HK-2 (cell line): ENCODE measurements around the gene PLCH1.

ENCODE experiments used
- DNase-seq: peaks from one replicate; pipeline ENCODE4 v3.0.0-alpha.2; 2018; ENCODE audit not compliant: unreplicated experiment

The PLCH1 gene

DNA sequence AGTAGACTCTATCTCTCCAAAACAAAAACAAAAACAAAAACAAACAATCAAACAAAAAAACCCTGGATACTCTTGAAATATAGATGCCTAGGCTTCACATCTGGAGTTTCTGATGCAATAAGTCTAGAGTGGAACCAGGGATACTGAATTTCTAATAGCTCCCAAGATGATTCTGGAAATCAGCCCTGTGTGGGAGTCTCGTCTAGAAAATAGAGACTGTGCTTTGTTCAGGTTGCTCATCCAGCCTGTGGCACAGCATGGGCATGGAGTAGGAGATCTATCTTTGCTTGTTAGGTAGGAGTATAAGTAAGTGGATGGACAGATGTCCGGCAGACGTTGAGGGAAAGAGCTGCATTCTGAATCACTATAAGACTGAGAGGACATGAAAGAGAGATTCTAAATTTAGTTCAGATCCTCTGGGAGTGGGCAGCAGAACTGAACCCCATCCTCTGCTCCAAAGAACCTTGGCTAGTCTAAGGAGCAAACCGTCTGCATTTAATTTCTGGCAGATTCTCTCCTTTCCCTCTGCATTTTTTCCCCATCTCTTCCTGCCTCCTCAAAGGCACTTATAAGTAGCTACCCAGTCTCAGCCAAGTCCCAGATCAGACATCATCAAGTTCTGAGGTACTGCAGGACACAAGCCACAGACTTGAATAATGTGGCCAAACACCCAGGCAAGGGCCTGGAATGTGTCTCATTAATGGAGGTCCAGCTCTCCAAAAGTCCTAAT is 358.8 kb downstream of the PLCH1 start:
- no peak for DNase-seq

DNA sequence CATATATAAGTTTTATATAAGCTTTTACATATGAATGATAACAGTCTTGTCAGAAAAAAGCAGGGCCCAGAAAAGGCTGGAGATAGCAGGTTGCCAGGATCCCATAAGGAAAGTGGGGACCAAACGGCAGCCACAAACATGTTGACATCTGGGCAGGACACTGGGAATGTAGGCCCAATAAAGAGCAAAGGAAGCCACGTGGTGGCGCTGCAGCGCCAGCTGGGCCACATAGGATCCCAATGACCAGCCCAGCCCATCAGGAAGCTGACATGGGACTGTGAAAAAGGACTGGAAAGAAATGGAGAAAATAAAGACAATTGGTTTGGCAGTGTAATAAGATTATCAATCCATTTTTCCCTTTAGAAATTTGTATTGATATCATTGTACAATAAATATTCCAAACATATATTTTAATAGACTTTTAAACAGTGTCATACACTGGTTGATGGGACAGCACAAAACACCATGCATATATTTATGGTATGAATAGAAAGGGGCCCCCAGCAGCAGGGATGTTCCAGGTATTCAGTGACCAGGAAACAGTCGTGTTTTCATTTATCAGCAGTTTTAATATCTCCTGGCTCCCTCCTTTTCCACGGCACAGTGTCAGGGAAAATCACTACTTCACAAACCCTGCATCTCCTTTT is 362.4 kb downstream of the PLCH1 start:
- peak; percentile 79 for DNase-seq

DNA sequence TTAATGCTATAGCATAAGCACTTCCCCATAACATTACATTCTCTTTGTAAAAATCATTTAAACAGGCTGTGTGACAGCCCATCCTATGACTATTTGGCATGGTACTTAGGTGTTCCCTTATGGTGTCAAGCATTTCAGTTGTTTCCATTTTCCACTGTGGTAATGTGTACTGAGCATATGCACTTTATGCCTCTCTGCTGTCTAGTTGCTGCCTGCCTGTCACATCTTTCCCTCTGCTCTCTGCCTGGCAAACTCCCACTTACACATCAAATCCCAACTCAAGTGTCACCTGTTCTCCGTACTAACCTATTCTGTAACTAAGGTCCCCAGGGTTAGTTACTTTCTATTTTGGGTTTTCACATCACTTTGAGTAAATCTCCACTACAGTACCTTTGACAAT is 367.0 kb downstream of the PLCH1 start:
- no peak for DNase-seq

DNA sequence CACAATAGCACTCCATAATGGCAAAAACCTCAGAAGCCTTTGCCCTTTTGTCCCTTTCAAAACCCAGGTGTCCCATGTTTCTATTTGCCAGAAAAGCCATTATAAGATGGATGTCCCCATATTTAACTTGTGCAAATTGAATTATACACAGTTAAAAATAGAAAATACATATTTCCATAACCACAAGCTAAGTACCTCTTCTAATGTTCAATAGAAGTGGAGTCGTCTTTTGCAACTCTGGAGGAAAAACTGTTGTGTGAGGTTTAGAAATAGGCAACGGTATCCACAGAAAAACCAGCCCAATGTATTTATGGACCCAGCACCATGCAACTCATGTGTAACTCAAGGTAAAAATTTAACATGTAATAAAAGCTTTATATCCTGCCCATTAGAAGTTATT is 367.8 kb downstream of the PLCH1 start:
- no peak for DNase-seq

DNA sequence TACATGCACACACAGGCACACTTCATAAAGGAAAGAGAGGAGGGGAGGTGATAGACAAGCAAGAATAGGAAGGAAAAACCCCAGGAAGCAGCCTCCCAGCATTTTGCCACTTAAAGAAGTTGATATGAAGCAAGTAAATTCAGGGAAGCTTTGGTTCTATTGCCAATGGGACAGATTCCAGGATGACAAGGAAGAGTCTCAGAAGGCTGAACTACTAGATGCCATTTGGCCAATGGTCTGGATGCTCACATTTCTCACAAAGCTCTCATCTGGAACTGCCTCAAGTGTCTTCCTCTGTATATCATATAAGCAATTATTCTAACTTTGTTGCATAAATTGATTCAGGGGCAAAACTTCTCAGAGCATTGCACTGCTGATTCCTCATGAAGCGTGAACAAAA is 372.6 kb downstream of the PLCH1 start:
- DNase-seq: no peak

DNA sequence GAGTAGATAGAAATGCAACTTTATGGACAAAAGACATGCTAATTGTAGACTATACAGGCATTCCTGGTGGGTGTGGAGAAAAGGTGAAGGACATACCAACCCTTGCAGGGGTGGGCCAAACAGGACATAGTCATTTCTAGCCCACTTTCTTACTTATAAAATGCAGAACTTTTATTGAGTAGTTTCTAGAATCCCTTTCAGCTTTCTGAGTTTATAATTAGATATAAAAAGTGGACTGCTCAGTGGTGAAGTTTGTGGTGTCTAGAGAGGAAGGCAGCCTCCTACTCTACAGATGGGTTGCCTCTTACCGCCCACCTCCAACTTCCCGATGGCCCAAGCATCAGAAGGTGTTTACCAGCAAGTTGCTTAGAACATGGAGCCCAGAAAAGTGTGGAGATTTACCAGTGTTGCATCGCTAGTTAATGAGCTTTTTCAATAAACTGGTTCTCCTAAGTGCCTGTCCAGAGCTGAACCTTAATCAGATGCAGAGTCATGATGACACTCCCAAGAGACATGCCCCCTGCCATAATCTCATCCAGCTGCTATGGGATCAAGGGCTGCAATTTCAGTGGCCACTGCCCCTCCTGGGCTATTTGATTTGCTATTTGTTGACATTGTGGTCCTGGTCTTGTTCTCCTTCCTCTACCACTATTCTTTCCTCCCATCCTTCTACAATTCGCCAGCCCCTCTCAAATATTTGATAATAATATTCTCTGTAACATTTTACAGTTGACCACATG is 373.9 kb downstream of the PLCH1 start:
- no peak for DNase-seq

DNA sequence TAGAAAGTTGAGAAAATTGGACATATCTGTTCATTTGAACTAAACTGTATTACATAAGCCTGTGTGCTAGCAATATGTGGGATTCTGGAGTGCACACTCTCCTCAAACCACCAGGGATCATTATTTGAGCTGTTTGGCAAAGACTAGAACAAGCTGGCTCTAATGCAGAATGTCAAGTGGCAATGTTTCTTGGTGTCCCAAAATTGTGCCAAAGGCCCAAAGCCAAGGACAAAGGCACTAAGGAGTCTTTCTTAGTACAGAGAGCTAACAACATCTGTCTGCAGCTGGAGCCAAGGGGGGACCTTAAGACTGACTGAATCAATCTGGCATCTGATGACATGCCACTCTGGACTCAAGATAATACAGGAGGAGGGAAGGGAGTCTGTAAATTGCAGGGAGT is 374.7 kb downstream of the PLCH1 start:
- DNase-seq: no peak

DNA sequence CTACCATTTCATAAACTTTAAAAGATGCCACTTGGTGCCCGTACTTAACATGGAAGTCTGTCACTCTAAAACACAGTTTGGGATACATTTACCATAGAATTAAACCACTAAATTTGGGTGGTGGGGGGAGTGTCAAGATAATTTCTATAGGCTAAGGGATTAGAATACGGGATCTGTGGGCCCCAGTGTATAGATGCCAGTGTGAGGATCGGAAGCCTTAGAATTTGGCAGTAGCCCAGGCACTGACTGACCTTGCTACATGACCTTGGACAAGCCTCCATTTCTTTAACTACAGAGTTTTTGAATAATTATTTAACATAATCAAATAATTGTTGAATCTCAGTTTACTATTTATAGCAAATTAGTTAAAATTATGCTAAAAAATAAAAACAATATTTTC is 375.1 kb downstream of the PLCH1 start:
- no peak for DNase-seq

DNA sequence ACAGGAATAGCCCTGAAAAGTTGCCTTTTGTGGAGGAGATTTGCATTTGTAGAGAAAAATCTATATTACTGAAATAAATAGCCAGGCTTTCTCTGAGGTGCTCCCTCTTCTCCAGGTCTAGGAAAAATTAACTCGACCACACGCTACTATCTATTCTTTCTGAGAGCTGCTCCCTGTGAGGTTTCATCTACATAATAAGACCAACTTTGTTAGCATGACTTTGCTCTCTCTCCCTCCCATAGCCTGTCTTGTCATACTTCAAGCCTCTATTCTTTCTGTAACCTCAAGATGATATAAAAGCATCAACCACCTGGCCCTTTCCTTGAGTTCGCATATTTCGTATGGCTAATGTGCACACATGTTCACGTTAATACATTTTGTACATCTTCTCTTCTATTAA is 375.6 kb downstream of the PLCH1 start:
- no peak for DNase-seq

DNA sequence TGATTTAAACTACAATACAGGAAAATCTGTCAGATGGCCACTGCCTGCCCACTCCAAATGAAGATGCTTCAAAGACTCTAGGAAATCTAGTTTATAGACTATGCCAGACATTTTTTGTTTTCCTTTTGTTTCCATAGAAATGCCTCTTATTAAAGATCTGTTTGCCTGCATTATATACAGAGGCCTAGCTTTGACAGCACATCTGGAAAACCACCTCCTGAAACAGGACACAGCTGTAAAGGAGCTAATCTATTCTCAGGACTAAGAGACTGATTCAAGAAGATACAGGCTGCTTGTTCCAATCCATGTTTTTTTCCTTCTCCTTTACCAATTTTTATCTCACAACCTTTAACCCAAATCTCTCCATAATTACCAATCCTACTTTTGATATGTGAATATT is 376.1 kb downstream of the PLCH1 start:
- no peak for DNase-seq

DNA sequence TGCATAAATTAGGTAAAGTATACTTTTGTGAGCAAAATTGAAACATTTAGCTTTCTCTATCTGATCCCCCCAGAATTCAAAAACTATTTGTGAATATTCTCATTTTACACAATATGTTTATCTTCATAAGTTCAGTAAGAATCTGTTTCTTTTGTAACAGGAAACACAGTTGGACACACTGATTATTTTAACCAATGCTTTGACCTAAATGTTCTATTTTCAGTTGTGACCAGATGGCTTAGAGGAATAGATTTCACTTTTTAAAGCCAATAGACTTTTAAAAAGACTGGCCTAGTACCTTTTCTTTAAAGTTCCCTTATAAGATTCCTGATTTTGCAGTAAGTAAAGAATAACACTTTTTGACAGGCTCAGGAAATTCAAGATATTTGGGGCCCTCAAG is 377.4 kb downstream of the PLCH1 start:
- no peak for DNase-seq

DNA sequence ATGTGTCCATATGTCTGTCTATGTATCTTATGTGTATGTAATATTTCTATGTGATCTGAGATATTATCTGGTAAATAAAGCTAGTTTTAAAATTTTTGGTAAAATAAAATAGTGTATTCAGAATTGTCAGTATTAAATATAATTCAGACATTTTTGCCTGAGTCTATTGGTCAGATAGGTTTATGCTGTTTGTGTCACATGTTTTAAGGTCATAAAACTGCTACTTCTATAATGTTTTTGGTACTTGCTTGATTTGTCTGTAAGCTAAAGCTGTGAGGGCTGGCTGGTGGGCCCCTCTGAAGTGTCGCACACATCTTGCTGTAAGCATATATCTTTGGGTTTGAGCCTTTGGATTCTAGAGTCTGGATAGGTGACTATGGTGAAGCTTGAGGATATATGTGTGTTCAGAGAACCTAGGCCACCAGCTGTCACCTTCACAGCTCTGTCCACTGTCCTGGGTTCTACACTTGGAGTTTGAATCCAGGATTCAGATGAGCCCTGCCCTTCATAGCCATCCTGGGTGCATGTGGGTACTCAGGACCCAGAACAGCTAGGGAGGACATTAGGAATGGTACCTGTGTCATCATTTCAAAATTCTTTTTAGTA is 379.6 kb downstream of the PLCH1 start:
- no peak for DNase-seq

DNA sequence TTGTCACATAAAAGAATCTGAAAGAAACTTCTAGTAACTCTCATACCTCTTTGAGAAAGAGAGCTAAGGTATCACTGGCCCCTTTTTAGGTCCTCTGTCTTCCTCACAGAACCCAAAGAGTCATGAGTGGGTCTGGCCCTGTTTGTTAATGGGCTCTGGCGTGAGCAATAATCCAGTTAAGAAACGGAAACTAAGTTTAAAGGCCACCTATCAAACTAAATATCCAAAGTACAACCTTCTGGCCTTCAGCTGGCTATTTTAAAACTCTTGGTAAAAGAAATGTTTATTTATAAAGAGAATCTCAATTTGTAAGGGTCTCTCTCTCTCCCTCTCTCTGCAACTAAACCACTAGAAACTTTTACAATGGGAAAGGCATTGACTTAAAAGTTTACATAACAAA is 380.4 kb downstream of the PLCH1 start:
- no peak for DNase-seq

DNA sequence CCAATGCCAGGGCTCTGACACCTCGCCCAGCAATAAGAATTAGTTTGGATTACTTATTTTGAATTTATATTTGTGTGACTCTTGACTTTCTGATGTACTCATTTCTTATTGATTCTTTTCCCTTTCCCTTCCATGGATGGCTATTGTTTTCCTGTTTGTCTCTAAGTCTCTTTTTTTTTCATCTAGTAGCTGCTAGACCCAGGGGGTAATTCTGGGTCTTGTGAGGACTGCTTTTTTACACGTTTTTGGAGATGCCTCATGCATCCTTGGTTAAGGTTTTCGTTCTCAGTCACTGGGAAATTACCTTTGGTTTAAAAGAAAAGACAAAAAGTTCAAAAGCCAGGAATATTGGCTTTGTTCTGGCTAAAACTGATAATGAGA is 381.2 kb downstream of the PLCH1 start:
- no peak for DNase-seq

DNA sequence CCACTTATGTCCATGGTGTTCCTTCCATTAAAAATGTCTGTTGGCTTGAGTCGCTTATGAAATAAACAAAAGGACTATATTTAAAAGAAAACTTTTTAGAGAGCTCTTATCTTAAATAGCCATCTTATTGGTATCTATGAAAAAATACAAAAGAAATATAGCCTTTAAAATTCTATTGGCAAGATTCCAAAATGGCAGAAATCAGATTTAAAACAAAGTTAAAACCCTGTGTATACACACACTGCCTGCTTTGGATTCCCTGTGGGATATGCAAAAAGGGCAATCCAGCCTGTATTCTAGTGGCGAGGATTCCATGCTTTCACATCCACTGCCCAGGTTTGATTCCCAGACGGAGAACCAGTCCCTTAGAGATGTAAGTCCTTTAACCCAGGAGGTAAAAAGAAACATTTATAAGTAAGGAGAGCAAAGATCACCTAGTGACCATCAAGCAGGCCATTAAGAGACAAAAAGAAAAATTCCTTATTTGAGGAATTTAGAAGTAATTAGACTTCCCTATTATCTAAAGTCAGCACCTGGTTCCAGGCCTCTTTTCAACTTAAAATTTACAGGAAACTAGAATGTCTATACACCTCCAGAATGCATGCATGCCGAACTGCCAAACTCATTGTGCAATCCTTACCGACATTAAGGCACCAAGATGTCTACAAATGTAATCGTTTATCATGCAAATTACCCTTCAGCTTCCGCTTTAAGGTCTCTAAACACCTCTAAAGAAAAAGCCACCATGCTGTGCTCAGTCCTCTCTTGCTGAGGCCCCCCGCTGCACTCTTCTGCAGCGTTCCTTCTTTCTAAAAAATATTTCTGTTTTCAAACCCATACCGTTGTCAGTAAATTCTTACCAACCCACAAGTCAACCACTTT is 381.8 kb downstream of the PLCH1 start:
- no peak for DNase-seq

DNA sequence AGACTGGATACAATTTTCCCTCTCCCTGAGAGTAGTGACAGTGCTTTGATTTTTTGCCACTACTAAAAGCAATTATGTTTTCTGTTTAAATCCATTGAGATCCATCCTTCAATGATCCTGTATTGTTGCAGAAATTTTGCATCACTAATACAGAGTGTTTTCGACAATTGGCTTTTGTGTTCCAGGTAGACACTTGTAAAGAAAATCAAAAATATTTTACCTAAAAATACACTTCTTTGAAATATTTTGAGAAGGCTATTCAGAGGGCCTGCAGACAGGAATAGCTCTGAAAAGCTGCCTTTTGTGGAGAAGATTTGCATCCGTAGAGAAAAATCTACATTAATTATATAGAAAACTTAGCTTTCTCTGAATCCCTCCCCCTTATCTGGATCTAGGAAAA is 384.6 kb downstream of the PLCH1 start:
- DNase-seq: no peak

DNA sequence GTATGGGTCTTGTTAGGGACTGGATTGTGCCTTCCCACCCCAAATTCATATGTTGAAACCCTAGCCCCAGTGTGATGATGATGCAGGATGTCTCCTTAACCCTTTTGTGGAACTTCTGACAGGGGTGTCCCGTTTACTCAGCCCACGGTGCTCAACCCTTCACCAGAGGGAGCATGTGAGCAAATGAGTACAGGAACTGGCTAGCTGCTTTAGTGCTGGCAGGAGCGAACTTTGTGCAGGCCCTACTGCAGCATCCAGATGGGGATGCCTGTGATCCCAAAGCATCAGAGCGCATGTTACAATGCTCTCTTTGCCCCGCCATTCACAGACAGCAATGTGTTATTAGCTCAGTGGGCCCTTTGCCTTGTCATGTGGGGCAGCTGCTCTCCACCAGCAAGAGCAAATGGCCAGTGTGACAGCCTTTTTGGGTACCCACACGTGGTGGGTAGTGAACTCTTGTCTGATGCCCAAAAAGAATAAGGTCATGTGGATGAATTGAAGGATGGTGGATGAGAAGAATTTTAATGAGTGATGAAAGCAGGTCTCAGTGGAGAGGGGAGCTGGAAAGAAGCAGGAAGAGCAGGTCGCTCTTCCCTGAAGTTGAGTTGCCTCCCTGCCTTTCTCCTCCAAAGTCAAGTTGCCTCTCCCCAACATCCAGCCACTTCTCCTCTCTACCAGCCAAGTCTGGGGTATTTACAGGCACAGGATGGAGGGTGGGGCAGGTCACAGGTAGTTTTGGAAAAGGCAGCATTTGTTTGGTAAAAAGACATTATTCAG is 388.1 kb downstream of the PLCH1 start:
- DNase-seq: no peak

DNA sequence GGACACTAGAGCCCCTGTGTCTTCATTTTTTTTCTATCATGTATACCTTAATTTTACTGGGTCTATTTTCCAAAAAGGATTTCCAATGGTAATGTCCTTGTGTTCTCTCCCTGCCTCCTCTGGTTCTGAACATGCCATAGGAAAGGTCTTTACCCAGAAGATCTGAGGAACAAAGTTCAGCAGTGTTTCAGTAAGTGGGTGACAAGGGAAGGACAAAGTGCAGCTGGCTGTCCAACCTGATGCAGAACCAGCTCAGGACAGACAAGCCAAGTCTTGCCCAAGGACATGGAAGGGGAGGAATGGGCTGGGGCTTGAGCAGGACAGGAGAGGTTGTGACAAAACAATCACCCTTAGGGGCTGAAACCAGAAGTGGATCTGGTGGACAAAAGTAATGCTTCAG is 390.2 kb downstream of the PLCH1 start:
- DNase-seq: no peak

DNA sequence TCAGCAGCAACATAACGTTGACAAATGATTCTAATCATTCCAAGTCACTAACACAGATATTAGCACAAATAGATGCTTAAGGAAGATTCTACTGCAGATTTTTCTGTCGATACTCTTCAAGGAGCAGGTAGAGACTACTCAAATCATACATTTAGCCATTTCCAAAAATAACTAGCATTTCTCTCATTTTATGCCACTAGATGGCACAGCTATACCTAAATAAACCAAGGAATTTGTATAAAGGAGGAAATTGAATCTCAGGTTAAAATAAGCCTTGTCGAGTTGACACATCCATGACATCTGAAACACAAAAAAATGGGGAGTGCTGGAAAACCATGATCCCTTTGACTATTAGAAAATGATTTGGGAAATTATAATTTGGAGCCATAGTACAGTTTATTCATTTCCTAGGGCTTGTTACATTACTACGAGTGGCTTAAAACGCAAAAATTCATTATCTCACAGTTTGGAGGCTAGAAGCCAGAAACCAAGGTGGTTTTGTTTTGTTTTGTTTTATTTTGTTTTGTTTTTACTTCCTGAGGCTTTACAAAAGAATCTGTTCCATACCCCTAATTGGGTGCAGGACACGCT is 391.9 kb downstream of the PLCH1 start:
- no peak for DNase-seq

DNA sequence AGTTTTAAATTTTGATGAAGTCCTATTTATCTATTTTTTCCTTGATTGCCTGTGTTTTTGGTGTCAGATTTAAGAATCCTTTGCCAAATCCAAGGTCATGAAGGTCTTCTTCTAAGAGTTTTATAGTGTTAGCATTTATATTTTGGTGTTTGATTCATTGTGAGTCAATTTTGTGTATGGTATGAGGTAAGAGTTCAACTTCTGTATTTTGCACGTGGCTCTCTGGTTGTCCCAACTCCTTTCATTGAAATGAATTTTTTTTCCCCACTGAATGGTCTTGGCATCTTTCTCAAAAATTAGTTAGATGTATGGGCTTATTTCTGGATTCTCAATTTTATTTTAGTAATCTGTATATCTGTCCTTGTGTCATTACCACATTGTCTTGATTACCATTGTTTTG is 394.3 kb downstream of the PLCH1 start:
- DNase-seq: no peak

DNA sequence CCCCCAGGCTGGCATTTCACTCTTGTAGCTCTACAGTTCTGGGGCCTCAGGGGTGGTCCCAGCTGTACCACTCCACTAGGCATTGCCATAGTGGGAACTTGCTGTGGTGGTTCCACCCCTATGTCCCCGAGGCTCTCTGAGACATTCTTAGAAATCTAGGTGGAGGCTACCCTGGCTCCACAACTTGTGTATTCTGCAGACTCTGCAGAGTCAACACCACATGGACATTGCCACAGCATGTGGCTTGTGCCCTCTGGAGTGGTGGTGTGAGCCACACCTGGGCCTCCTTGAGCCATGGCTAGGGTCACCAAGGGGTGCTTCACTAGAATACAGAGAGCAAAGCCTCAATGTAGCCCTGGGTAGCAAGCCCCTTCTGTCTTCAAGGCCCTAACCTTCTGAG is 397.0 kb downstream of the PLCH1 start:
- no peak for DNase-seq
